Measurements from ENCODE around the gene GALNT17.

GRCh38 chr7:71710442-71710841 lies 578.5 kb downstream of the GALNT17 start:
- TF ChIP-seq EP300 (IDR thresholded peaks at IDR 0.05), result no peak
- no peak for TF ChIP-seq CTCF (IDR thresholded peaks at IDR 0.05)
- no peak for TF ChIP-seq POLR2A (IDR thresholded peaks at IDR 0.05; ENCODE audit: low read length)
- no peak for TF ChIP-seq RNF2 (IDR thresholded peaks at IDR 0.05; ENCODE audit: borderline replicate concordance, low read depth)
- TF ChIP-seq RFX5 (IDR thresholded peaks at IDR 0.05), result no peak
- no peak for TF ChIP-seq PBX3 (IDR thresholded peaks at IDR 0.05)
- no peak for TF ChIP-seq EHMT2 (IDR thresholded peaks at IDR 0.05; ENCODE audit: low read depth)
